SK-N-SH treated with all-trans-retinoic acid at 6 μM for 48 hours (cell line): ENCODE measurements around the gene SAMD8.

Experiments
- ATAC-seq: fragments of 200-7000 bp; cut with Tn5 transposase; 3 replicates; pipeline ENCODE4 v1.9.1; 2020; ENCODE audit warnings: mild to moderate bottlenecking, moderate library complexity
- ARNTL ChIP-seq: fragments of 450-650 bp; formaldehyde crosslinking; IDR thresholded peaks from 2 replicates; pipeline ENCODE4 v1.5.0; 2020; ENCODE audit warnings: low read depth, mild to moderate bottlenecking, moderate library complexity, borderline replicate concordance
- BACH2 ChIP-seq: fragments of 250-450 bp; sonication (Bioruptor Pico); IDR thresholded peaks from 2 replicates; pipeline ENCODE4 v1.9.0; 2021; ENCODE audit warnings: mild to moderate bottlenecking, borderline replicate concordance
- CSDC2 ChIP-seq: fragments of 250-450 bp; sonication (Bioruptor Pico); IDR thresholded peaks from 2 replicates; pipeline ENCODE4 v1.5.0; 2020; ENCODE audit warnings: mild to moderate bottlenecking, moderate library complexity
- ESRRG ChIP-seq: fragments of 250-450 bp; sonication (Bioruptor Pico); IDR thresholded peaks from 2 replicates; pipeline ENCODE4 v1.6.1; 2021; ENCODE audit warnings: mild to moderate bottlenecking
- GLIS3 ChIP-seq: fragments of 250-450 bp; sonication (Bioruptor Pico); IDR thresholded peaks from 2 replicates; pipeline ENCODE4 v1.5.0; 2020; ENCODE audit warnings: mild to moderate bottlenecking, moderate library complexity
- ISL1 ChIP-seq: fragments of 250-450 bp; sonication (Bioruptor Pico); IDR thresholded peaks from 2 replicates; pipeline ENCODE4 v2.1.2; 2022; ENCODE audit warnings: mild to moderate bottlenecking, moderate library complexity
- OSR1 ChIP-seq: fragments of 250-450 bp; sonication (Bioruptor Pico); IDR thresholded peaks from 2 replicates; pipeline ENCODE4 v1.8.0; 2022; ENCODE audit warnings: moderate library complexity, mild to moderate bottlenecking, inconsistent platforms
- PPARA ChIP-seq: fragments of 250-450 bp; sonication (Bioruptor Pico); IDR thresholded peaks from 2 replicates; pipeline ENCODE4 v1.5.0; 2020; ENCODE audit warnings: mild to moderate bottlenecking, borderline replicate concordance
- RARB ChIP-seq: fragments of 250-450 bp; sonication (Bioruptor Pico); IDR thresholded peaks from 2 replicates; pipeline ENCODE4 v1.8.0; 2021; ENCODE audit warnings: mild to moderate bottlenecking, moderate library complexity
- SNAI2 ChIP-seq: fragments of 250-450 bp; sonication (Bioruptor Pico); IDR thresholded peaks from 2 replicates; pipeline ENCODE4 v1.5.0; 2020; ENCODE audit warnings: mild to moderate bottlenecking, moderate library complexity
- TCF4 ChIP-seq: fragments of 250-450 bp; sonication (Bioruptor Pico); IDR thresholded peaks from 2 replicates; pipeline ENCODE4 v1.8.0; 2021; ENCODE audit warnings: mild to moderate bottlenecking, moderate library complexity, borderline replicate concordance
- ZC3H10 ChIP-seq: fragments of 250-450 bp; sonication (Bioruptor Pico); IDR thresholded peaks from 2 replicates; pipeline ENCODE4 v1.5.1; 2021; ENCODE audit warnings: mild to moderate bottlenecking, moderate library complexity
- ZFP3 ChIP-seq: fragments of 250-450 bp; sonication (Bioruptor Pico); IDR thresholded peaks from 2 replicates; pipeline ENCODE4 v1.5.0; 2020; ENCODE audit warnings: mild to moderate bottlenecking, moderate library complexity
- ZFP30 ChIP-seq: fragments of 450-650 bp; formaldehyde crosslinking; IDR thresholded peaks from 2 replicates; pipeline ENCODE4 v1.5.0; 2022; ENCODE audit warnings: mild to moderate bottlenecking, moderate library complexity
- ZNF70 ChIP-seq: fragments of 450-650 bp; formaldehyde crosslinking; IDR thresholded peaks from 2 replicates; pipeline ENCODE4 v1.5.0; 2020; ENCODE audit warnings: mild to moderate bottlenecking, moderate library complexity
- ZNF8 ChIP-seq: fragments of 450-650 bp; formaldehyde crosslinking; IDR thresholded peaks from 2 replicates; pipeline ENCODE4 v1.5.0; 2020; ENCODE audit warnings: mild to moderate bottlenecking, moderate library complexity
- TF ChIP-seq, protein P1 (sequence below): fragments of 250-450 bp; sonication (Bioruptor Pico); IDR thresholded peaks from 2 replicates; pipeline ENCODE4 v1.8.0; 2021; ENCODE audit warnings: low read depth, mild to moderate bottlenecking, moderate library complexity, borderline replicate concordance
- TF ChIP-seq, protein P2 (sequence below): fragments of 250-450 bp; sonication (Bioruptor Pico); IDR thresholded peaks from 2 replicates; pipeline ENCODE4 v1.5.1; 2020; ENCODE audit warnings: low read depth, mild to moderate bottlenecking, moderate library complexity
- TF ChIP-seq, protein P3 (sequence below): fragments of 250-450 bp; sonication (Bioruptor Pico); IDR thresholded peaks from 2 replicates; pipeline ENCODE4 v1.5.1; 2021; ENCODE audit warnings: mild to moderate bottlenecking, moderate library complexity
- TF ChIP-seq, protein P4 (sequence below): fragments of 250-450 bp; sonication (Bioruptor Pico); IDR thresholded peaks from 2 replicates; pipeline ENCODE4 v1.8.0; 2020; ENCODE audit warnings: mild to moderate bottlenecking, moderate library complexity, borderline replicate concordance
- TF ChIP-seq, protein P5 (sequence below): fragments of 250-450 bp; sonication (Bioruptor Pico); IDR thresholded peaks from 2 replicates; pipeline ENCODE4 v1.5.0; 2020; ENCODE audit warnings: mild to moderate bottlenecking, moderate library complexity

SAMD8 gene

DNA sequence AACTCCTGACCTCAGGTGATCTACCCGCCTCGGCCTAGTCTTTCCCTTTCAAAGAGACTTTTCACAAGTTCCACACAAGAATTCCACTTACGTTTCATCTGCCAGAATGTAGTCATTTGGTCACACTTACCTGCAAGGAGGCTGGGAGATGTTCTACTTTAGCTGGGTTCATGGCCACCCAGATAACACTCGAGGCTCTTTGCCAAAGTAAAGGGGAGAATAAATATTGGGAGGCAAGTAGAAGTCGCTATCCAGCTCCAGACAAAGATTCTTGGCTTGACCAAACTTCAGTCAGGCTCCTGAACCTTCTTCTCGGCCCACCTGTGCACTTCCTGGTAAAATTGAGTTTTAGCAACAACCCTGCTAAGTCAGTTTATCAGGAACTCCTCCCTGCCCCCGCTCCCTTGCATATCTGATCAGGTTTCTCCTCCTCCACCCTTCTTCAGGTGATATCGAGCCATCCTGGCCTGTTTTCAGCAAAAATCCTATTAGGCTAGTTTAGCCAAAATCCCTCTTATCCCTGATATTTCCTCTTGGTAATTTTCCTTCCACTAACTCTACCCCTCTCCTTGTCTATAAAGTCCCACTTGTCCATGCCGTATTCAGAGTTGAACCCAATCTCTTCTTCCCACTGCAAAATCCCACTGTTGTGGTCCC, 25.1 kb upstream of the SAMD8 start (continued):
- TF ChIP-seq, protein P1, sequence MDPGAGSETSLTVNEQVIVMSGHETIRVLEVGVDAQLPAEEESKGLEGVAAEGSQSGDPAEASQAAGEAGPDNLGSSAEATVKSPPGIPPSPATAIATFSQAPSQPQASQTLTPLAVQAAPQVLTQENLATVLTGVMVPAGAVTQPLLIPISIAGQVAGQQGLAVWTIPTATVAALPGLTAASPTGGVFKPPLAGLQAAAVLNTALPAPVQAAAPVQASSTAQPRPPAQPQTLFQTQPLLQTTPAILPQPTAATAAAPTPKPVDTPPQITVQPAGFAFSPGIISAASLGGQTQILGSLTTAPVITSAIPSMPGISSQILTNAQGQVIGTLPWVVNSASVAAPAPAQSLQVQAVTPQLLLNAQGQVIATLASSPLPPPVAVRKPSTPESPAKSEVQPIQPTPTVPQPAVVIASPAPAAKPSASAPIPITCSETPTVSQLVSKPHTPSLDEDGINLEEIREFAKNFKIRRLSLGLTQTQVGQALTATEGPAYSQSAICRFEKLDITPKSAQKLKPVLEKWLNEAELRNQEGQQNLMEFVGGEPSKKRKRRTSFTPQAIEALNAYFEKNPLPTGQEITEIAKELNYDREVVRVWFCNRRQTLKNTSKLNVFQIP (CRISPR knock-in tag) = no peak

DNA sequence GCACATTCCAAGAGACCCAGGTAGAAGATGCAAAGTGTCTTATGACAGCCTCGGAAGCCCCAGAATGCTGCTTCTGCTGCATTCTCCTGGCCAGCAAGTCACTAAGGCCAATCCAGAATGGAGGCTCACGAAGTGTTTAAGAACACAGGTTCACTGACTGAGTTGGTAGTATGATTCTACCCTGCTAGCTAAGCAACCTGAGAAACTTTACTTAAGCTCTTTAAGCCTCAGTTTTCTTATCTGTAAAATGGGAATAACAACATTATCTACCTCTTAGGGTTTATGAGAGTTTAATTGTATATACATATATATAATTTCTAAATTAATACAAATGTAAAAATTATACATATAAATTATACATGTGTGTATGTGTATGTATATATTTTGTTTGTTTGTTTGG, 22.8 kb upstream of the SAMD8 start:
- ATAC-seq = no peak
- TF ChIP-seq GLIS3 = no peak
- TF ChIP-seq TCF4 (CRISPR knock-in tag) = no peak
- TF ChIP-seq ESRRG (CRISPR knock-in tag) = no peak
- no peak for TF ChIP-seq RARB (CRISPR knock-in tag)
- TF ChIP-seq PPARA = no peak
- TF ChIP-seq ZNF8 (CRISPR knock-in tag) = no peak
- TF ChIP-seq, protein P2, sequence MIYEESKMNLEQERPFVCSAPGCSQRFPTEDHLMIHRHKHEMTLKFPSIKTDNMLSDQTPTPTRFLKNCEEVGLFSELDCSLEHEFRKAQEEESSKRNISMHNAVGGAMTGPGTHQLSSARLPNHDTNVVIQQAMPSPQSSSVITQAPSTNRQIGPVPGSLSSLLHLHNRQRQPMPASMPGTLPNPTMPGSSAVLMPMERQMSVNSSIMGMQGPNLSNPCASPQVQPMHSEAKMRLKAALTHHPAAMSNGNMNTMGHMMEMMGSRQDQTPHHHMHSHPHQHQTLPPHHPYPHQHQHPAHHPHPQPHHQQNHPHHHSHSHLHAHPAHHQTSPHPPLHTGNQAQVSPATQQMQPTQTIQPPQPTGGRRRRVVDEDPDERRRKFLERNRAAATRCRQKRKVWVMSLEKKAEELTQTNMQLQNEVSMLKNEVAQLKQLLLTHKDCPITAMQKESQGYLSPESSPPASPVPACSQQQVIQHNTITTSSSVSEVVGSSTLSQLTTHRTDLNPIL (CRISPR knock-in tag) = no peak
- TF ChIP-seq, protein P3, sequence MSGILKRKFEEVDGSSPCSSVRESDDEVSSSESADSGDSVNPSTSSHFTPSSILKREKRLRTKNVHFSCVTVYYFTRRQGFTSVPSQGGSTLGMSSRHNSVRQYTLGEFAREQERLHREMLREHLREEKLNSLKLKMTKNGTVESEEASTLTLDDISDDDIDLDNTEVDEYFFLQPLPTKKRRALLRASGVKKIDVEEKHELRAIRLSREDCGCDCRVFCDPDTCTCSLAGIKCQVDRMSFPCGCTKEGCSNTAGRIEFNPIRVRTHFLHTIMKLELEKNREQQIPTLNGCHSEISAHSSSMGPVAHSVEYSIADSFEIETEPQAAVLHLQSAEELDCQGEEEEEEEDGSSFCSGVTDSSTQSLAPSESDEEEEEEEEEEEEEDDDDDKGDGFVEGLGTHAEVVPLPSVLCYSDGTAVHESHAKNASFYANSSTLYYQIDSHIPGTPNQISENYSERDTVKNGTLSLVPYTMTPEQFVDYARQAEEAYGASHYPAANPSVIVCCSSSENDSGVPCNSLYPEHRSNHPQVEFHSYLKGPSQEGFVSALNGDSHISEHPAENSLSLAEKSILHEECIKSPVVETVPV (CRISPR knock-in tag) = no peak
- no peak for TF ChIP-seq OSR1 (CRISPR knock-in tag)
- TF ChIP-seq BACH2 (CRISPR knock-in tag) = no peak
- no peak for TF ChIP-seq SNAI2 (CRISPR knock-in tag)
- no peak for TF ChIP-seq CSDC2 (CRISPR knock-in tag)
- no peak for TF ChIP-seq ARNTL (CRISPR knock-in tag)
- TF ChIP-seq, protein P4, sequence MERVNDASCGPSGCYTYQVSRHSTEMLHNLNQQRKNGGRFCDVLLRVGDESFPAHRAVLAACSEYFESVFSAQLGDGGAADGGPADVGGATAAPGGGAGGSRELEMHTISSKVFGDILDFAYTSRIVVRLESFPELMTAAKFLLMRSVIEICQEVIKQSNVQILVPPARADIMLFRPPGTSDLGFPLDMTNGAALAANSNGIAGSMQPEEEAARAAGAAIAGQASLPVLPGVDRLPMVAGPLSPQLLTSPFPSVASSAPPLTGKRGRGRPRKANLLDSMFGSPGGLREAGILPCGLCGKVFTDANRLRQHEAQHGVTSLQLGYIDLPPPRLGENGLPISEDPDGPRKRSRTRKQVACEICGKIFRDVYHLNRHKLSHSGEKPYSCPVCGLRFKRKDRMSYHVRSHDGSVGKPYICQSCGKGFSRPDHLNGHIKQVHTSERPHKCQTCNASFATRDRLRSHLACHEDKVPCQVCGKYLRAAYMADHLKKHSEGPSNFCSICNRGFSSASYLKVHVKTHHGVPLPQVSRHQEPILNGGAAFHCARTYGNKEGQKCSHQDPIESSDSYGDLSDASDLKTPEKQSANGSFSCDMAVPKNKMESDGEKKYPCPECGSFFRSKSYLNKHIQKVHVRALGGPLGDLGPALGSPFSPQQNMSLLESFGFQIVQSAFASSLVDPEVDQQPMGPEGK (CRISPR knock-in tag) = no peak
- no peak for TF ChIP-seq ZNF70
- TF ChIP-seq, protein P1 (CRISPR knock-in tag) = no peak
- TF ChIP-seq, protein P5, sequence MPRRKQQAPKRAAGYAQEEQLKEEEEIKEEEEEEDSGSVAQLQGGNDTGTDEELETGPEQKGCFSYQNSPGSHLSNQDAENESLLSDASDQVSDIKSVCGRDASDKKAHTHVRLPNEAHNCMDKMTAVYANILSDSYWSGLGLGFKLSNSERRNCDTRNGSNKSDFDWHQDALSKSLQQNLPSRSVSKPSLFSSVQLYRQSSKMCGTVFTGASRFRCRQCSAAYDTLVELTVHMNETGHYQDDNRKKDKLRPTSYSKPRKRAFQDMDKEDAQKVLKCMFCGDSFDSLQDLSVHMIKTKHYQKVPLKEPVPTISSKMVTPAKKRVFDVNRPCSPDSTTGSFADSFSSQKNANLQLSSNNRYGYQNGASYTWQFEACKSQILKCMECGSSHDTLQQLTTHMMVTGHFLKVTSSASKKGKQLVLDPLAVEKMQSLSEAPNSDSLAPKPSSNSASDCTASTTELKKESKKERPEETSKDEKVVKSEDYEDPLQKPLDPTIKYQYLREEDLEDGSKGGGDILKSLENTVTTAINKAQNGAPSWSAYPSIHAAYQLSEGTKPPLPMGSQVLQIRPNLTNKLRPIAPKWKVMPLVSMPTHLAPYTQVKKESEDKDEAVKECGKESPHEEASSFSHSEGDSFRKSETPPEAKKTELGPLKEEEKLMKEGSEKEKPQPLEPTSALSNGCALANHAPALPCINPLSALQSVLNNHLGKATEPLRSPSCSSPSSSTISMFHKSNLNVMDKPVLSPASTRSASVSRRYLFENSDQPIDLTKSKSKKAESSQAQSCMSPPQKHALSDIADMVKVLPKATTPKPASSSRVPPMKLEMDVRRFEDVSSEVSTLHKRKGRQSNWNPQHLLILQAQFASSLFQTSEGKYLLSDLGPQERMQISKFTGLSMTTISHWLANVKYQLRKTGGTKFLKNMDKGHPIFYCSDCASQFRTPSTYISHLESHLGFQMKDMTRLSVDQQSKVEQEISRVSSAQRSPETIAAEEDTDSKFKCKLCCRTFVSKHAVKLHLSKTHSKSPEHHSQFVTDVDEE (CRISPR knock-in tag) = no peak
- no peak for TF ChIP-seq ZC3H10 (CRISPR knock-in tag)
- TF ChIP-seq ZFP30 (CRISPR knock-in tag) = no peak

DNA sequence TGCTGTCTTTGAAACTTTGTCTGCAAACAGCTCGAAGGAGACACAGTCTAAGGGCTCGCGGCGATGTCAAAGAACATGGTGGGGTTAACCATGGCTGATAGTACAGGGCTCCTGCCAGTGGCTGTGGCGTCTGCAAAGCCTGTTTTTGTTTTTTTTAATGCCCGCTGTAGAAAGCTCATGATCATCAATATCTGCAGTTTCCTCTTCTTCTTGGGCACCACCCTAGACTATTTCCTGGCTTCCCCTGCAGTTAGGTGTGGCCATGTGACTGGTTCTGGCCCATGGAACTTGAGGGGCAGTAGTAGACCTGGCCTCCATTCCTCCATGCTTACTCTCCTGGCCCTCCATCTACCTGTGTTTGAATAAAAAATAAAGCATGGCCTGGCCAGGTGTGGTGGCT, 21.8 kb upstream of the SAMD8 start:
- ATAC-seq = no peak
- TF ChIP-seq ISL1 (CRISPR knock-in tag) (no peak), ZFP3 (CRISPR knock-in tag) (no peak)
- TF ChIP-seq, protein P3 (CRISPR knock-in tag) = no peak
- TF ChIP-seq, protein P2 (CRISPR knock-in tag) = no peak
- TF ChIP-seq, all 23 proteins: peak for 0
